ENCODE results near the gene CPN1.

The CPN1 gene

GRCh38 chr10:100041306-100042002, 40.2 kb downstream of the CPN1 start:
- DNase-seq (ENCODE audit: low read depth), result no peak
- H3K4me3 ChIP-seq (replicated peaks; ENCODE audit: low read depth, low read length), result no peak overlapping the region
- no peak for TF ChIP-seq CTCF (IDR thresholded peaks at IDR 0.05; ENCODE audit: low read length, missing control alignments)

GRCh38 chr10:100038561-100039071, 43.1 kb downstream of the CPN1 start:
- TF ChIP-seq CTCF (IDR thresholded peaks at IDR 0.05; ENCODE audit: low read length, missing control alignments), result no peak
- DNase-seq (ENCODE audit: low read depth), result no peak
- no peak overlapping the region for H3K4me3 ChIP-seq (replicated peaks; ENCODE audit: low read depth, low read length)

- no peak overlapping the region for H3K4me3 ChIP-seq (replicated peaks; ENCODE audit: low read depth, low read length)
- no peak for TF ChIP-seq CTCF (IDR thresholded peaks at IDR 0.05; ENCODE audit: low read length, missing control alignments)
- DNase-seq (ENCODE audit: low read depth), result no peak
Observed at GRCh38 chr10:100037758-100038315, 43.8 kb downstream of the CPN1 start.

GRCh38 chr10:100036850-100037249, 44.8 kb downstream of the CPN1 start:
- no peak for TF ChIP-seq CTCF (IDR thresholded peaks at IDR 0.05; ENCODE audit: low read length, missing control alignments)
- DNase-seq (ENCODE audit: low read depth), result no peak
- no peak overlapping the region for H3K4me3 ChIP-seq (replicated peaks; ENCODE audit: low read depth, low read length)

GRCh38 chr10:100033766-100034418, 47.8 kb downstream of the CPN1 start:
- DNase-seq (ENCODE audit: low read depth), result no peak

GRCh38 chr10:100027416-100027815, 54.3 kb downstream of the CPN1 start:
- TF ChIP-seq CTCF (IDR thresholded peaks at IDR 0.05; ENCODE audit: low read length, missing control alignments), result no peak
- no peak overlapping the region for H3K4me3 ChIP-seq (replicated peaks; ENCODE audit: low read depth, low read length)
- DNase-seq (ENCODE audit: low read depth), result no peak

More at GRCh38 chr10:100033766-100034418, 47.8 kb downstream of the CPN1 start:
- H3K4me3 ChIP-seq (replicated peaks; ENCODE audit: low read depth, low read length), result no peak overlapping the region
- no peak for TF ChIP-seq CTCF (IDR thresholded peaks at IDR 0.05; ENCODE audit: low read length, missing control alignments)

All from fibroblast of pulmonary artery (primary cell).